ENCODE measurements around the gene PHLPP1. TPM values are rescaled to one million over a fixed set of nuclear protein-coding genes. Genes with fewer than 3 reads are reported as not detected.

The PHLPP1 gene
- total RNA-seq, 1 donor from 2014 or later: 47.3 TPM

- H3K36me3 Mint-ChIP-seq (ENCODE audit: low read depth, unreplicated experiment): no peaks in the 10 kb centered on the region
- H3K27ac Mint-ChIP-seq (ENCODE audit: unreplicated experiment): peak overlapping the region; percentile 55
- DNase-seq (ENCODE audit: low spot score): no peak
- TF ChIP-seq, protein P1, sequence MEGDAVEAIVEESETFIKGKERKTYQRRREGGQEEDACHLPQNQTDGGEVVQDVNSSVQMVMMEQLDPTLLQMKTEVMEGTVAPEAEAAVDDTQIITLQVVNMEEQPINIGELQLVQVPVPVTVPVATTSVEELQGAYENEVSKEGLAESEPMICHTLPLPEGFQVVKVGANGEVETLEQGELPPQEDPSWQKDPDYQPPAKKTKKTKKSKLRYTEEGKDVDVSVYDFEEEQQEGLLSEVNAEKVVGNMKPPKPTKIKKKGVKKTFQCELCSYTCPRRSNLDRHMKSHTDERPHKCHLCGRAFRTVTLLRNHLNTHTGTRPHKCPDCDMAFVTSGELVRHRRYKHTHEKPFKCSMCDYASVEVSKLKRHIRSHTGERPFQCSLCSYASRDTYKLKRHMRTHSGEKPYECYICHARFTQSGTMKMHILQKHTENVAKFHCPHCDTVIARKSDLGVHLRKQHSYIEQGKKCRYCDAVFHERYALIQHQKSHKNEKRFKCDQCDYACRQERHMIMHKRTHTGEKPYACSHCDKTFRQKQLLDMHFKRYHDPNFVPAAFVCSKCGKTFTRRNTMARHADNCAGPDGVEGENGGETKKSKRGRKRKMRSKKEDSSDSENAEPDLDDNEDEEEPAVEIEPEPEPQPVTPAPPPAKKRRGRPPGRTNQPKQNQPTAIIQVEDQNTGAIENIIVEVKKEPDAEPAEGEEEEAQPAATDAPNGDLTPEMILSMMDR (IDR thresholded peaks at IDR 0.05; ENCODE audit: unreplicated experiment): no peak
- peaks cover 1% of the 10 kb centered on the region for H3K27me3 Mint-ChIP-seq (ENCODE audit: unreplicated experiment)
- H3K9me3 Mint-ChIP-seq (ENCODE audit: unreplicated experiment): no peaks in the 10 kb centered on the region
- no peak overlapping the region for H3K4me3 Mint-ChIP-seq (ENCODE audit: unreplicated experiment)
- H3K4me1 Mint-ChIP-seq (ENCODE audit: unreplicated experiment): peaks cover 22% of the 10 kb centered on the region
Measured at GRCh38 chr18:62883937-62884735, 168.8 kb downstream of the PHLPP1 start.

DNA sequence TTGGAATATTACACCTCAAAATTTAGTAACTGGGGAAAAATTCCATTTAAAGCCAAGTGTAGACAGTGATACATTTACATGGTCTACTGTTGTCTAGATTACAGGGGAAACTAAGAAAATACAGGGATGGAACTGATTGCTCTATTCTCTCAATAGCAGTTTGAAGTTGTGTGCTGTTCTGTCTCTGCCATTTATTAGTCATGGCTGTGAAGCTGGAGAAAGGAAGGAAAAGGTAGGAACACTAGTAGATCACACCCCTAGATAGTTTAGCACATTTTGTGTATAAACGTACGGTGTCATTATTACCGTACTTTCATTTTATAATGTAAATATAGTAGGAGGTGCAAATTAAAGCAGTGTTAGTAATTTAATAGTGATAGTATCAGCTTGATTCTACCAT, 170.5 kb downstream of the PHLPP1 start:
- TF ChIP-seq, protein P1 (IDR thresholded peaks at IDR 0.05; ENCODE audit: unreplicated experiment): no peak
- peaks cover 24% of the 10 kb centered on the region for H3K4me1 Mint-ChIP-seq (ENCODE audit: unreplicated experiment)

DNA sequence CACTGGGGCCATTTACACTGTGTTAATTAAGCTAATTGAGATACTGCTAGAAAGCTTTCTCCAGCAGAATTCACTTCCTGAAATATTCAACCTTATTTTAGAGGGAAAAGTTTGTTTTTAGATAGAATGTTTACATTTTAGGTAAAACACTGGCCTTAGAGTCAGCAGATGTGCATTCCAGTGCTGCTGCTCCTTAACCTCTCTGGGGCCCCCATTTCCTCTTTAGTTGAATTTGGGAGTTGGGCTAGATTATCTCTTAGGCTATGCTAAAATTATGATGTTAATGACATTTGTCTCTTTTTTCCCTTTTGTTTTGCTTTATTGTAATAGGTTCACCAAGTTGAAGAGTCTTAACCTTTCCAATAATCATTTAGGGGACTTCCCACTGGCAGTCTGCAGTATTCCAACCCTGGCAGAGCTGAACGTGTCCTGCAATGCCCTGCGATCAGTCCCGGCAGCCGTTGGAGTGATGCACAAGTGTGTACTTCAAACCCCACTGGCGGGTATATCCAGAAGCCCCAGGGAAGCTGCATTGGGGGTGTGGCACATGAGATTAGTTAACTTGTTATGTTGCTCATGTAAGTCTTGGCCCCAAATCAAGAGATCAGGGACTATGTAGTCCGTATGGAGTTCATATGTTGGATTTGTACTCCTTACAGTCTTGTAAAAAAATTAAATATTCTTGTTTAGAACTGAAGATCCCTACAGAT, 179.5 kb downstream of the PHLPP1 start:
- H3K36me3 Mint-ChIP-seq (ENCODE audit: low read depth, unreplicated experiment): peaks cover 31% of the 10 kb centered on the region
- H3K4me3 Mint-ChIP-seq (ENCODE audit: unreplicated experiment): no peak overlapping the region
- peaks cover 2% of the 10 kb centered on the region for H3K27me3 Mint-ChIP-seq (ENCODE audit: unreplicated experiment)
- H3K9me3 Mint-ChIP-seq (ENCODE audit: unreplicated experiment): no peaks in the 10 kb centered on the region
- TF ChIP-seq, protein P1 (IDR thresholded peaks at IDR 0.05; ENCODE audit: unreplicated experiment): no peak
- peaks cover 8% of the 10 kb centered on the region for H3K4me1 Mint-ChIP-seq (ENCODE audit: unreplicated experiment)
- no peak for DNase-seq (ENCODE audit: low spot score)
- no peak overlapping the region for H3K27ac Mint-ChIP-seq (ENCODE audit: unreplicated experiment)

More for the DNA sequence above, 170.5 kb downstream of the PHLPP1 start:
- DNase-seq (ENCODE audit: low spot score): no peak
- H3K27ac Mint-ChIP-seq (ENCODE audit: unreplicated experiment): no peak overlapping the region
- H3K4me3 Mint-ChIP-seq (ENCODE audit: unreplicated experiment): no peak overlapping the region
- no peaks in the 10 kb centered on the region for H3K27me3 Mint-ChIP-seq (ENCODE audit: unreplicated experiment)
- no peaks in the 10 kb centered on the region for H3K36me3 Mint-ChIP-seq (ENCODE audit: low read depth, unreplicated experiment)
- no peaks in the 10 kb centered on the region for H3K9me3 Mint-ChIP-seq (ENCODE audit: unreplicated experiment)

DNA sequence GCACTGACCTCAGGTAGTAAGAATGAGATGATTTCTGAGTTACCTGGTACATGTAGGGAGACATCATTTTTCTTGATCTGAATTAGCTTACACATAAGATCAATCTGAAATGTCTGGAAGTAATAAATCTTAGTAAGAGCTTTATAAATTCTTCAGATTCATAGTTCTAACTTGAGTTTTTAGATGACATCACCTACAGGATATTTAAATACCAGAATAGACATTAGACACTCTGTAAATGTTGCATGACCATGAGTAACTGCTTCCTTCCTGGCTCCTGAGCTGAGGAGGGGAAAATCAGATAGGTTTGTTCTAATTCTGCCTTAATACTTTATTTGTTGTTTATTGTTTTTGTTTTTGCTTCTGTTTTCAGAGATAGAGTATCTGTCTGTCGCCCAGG, 181.8 kb downstream of the PHLPP1 start:
- DNase-seq (ENCODE audit: low spot score): no peak
- peak overlapping the region; percentile 33 for H3K27ac Mint-ChIP-seq (ENCODE audit: unreplicated experiment)
- H3K4me3 Mint-ChIP-seq (ENCODE audit: unreplicated experiment): no peak overlapping the region
- peaks cover 31% of the 10 kb centered on the region for H3K36me3 Mint-ChIP-seq (ENCODE audit: low read depth, unreplicated experiment)
- TF ChIP-seq, protein P1 (IDR thresholded peaks at IDR 0.05; ENCODE audit: unreplicated experiment): no peak
- peaks cover 4% of the 10 kb centered on the region for H3K27me3 Mint-ChIP-seq (ENCODE audit: unreplicated experiment)
- no peaks in the 10 kb centered on the region for H3K9me3 Mint-ChIP-seq (ENCODE audit: unreplicated experiment)
- peaks cover 8% of the 10 kb centered on the region for H3K4me1 Mint-ChIP-seq (ENCODE audit: unreplicated experiment)

- Mint-ChIP-seq H3K9me3 (ENCODE audit: unreplicated experiment) (no peaks in the 10 kb centered on the region), H3K27ac (ENCODE audit: unreplicated experiment) (no peak overlapping the region), H3K4me3 (ENCODE audit: unreplicated experiment) (no peak overlapping the region), H3K4me1 (ENCODE audit: unreplicated experiment) (peaks cover 8% of the 10 kb centered on the region), H3K36me3 (ENCODE audit: low read depth, unreplicated experiment) (peaks cover 31% of the 10 kb centered on the region), H3K27me3 (ENCODE audit: unreplicated experiment) (peaks cover 3% of the 10 kb centered on the region)
- no peak for DNase-seq (ENCODE audit: low spot score)
- TF ChIP-seq, protein P1 (IDR thresholded peaks at IDR 0.05; ENCODE audit: unreplicated experiment): no peak
Measured at GRCh38 chr18:62898359-62898758, 183.0 kb downstream of the PHLPP1 start.

Data from endothelial cell (in vitro differentiated cells).